ENCODE measurements around the gene EIF6.

DNA sequence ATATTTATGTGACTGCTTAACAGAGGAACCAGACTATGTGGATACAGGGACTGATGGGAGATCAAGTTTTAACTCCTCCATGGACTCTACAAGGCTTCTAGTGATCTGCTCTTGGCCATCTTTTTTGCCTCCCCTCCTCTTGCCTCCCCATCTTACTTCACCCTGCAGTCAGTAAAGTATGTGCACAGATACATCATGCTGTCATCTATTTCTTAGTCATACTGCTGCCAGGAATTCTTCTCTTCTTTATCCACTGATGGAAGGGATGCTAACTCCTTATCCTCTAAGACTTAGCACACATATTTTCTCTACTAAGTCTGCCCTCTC, 35.3 kb upstream of the EIF6 start:
- TF ChIP-seq POLR2A (IDR thresholded peaks at IDR 0.05): no peak
- TF ChIP-seq, protein P1, sequence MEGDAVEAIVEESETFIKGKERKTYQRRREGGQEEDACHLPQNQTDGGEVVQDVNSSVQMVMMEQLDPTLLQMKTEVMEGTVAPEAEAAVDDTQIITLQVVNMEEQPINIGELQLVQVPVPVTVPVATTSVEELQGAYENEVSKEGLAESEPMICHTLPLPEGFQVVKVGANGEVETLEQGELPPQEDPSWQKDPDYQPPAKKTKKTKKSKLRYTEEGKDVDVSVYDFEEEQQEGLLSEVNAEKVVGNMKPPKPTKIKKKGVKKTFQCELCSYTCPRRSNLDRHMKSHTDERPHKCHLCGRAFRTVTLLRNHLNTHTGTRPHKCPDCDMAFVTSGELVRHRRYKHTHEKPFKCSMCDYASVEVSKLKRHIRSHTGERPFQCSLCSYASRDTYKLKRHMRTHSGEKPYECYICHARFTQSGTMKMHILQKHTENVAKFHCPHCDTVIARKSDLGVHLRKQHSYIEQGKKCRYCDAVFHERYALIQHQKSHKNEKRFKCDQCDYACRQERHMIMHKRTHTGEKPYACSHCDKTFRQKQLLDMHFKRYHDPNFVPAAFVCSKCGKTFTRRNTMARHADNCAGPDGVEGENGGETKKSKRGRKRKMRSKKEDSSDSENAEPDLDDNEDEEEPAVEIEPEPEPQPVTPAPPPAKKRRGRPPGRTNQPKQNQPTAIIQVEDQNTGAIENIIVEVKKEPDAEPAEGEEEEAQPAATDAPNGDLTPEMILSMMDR (IDR thresholded peaks at IDR 0.05): no peak
